Tibial nerve (tissue), 4 donors: ENCODE results near the gene DEFB114. TPM values are rescaled to one million over a fixed set of nuclear protein-coding genes. Genes with fewer than 3 reads are reported as not detected.

Source experiments
- DNase-seq, 2 donors: peaks; one replicate each; pipeline ENCODE4 v3.0.0-alpha.2; 2019; ENCODE audit warnings: low spot score in 2 of 2
- H3K27ac ChIP-seq, 4 donors: fragments of 200-600 bp; sonication (generic) in 3 of 4; one replicate each; pipeline ENCODE4 v1.5.1; 2017 to 2019; ENCODE audit warnings: mild to moderate bottlenecking in 1 of 4
- H3K27me3 ChIP-seq, 2 donors: fragments of 200-600 bp; sonication (generic) in 1 of 2; one replicate each; pipeline versions ENCODE4 v1.5.1 to v1.6.0; 2017 to 2019
- H3K36me3 ChIP-seq, 3 donors: fragments of 200-600 bp; sonication (generic); one replicate each; pipeline ENCODE4 v1.5.1; 2018 to 2019
- H3K4me1 ChIP-seq, 4 donors: fragments of 200-600 bp; sonication (generic) in 3 of 4; one replicate each; pipeline ENCODE4 v1.5.1; 2017 to 2019
- H3K4me3 ChIP-seq, 4 donors: fragments of 200-600 bp; sonication (generic) in 3 of 4; one replicate each; pipeline ENCODE4 v1.5.1; 2017 to 2019; ENCODE audit warnings: mild to moderate bottlenecking in 1 of 4, moderate library complexity in 1 of 4
- H3K9me3 ChIP-seq, 4 donors: fragments of 200-600 bp; sonication (generic) in 3 of 4; one replicate each; pipeline ENCODE4 v1.5.1; 2017 to 2019
- CTCF ChIP-seq, 5 experiments: fragments of 200-600 bp in 3 of 5; fragments of 450-650 bp in 2 of 5; sonication (generic) in 3 of 5; IDR thresholded peaks; one replicate each; pipeline ENCODE4 v1.5.1; 2016 to 2019; ENCODE audit warnings: antibody characterized with exemption in 5 of 5, mild to moderate bottlenecking in 3 of 5, moderate library complexity in 2 of 5
- EP300 ChIP-seq, 2 donors: sonication (generic); formaldehyde crosslinking; IDR thresholded peaks; one replicate each; pipeline ENCODE4 v1.6.1; 2017; ENCODE audit warnings: antibody characterized with exemption in 2 of 2, mild to moderate bottlenecking in 1 of 2
- POLR2A ChIP-seq, 2 donors: fragments of 450-650 bp; IDR thresholded peaks; one replicate each; pipeline ENCODE4 v1.6.1; 2017; ENCODE audit warnings: antibody characterized with exemption in 2 of 2, mild to moderate bottlenecking in 2 of 2, moderate library complexity in 2 of 2
- WGBS, 2 donors: methylation state at CpG; one replicate each; pipeline ENCODE4 v1.1.5; 2018; 5-methylcytosine and 5-hydroxymethylcytosine counted together
- total RNA-seq, 4 donors: library from RNA; depleted of rRNA; stranded (reverse); fragments of >200 nt; gene quantifications; one replicate each; pipeline ENCODE4 v1.1.0, GENCODE V29; 2016

Gene DEFB114
- total RNA-seq, 4 donors from 2014 or later: not detected

GRCh38 chr6:49969605-49970004 is 5.6 kb upstream of the DEFB114 start, which contains the start of gene DEFB113:
Gene DEFB113 (minus strand): TSS chr6:49969625. CDS start chr6:49969625, 0 bp downstream.
- Histone ChIP-seq H3K27me3 (no peaks in the 10 kb centered on the region), H3K36me3 (no peaks in the 10 kb centered on the region), H3K9me3 (no peaks in the 10 kb centered on the region), H3K4me3 (no peak within 1 kb of the TSS), H3K27ac (no peak within 1 kb of the TSS), H3K4me1 (no peaks in the 10 kb centered on the region)
- TF ChIP-seq EP300 (IDR thresholded peaks at IDR 0.05) (no peak), CTCF (IDR thresholded peaks at IDR 0.05) (no peak), POLR2A (IDR thresholded peaks at IDR 0.05) (no peak)
- DNase-seq: no peak
- 55 to 60% methylated on average over 2 of the region's 2 CpGs for WGBS, 2 donors

DNA sequence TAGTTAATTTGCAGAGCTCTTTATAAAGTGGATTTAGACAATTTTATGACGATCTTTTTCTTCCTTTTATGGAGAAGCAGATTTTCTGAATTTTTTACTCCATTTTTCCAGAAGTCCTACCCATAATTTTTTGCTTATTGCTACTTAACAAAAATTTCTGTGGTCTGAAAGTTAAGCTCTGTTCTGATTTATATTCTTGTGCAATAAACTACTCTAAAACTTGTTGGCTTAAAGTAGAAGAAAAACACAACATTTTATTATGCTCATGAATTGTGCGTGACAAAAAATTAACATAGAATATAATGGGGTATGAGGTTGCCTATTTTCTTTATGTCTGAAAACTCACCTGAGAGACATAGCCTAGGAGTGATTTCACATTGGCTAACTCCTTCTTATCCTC is 2.9 kb upstream of the DEFB114 start:
- no peak overlapping the region for H3K4me3 ChIP-seq
- no peaks in the 10 kb centered on the region for H3K36me3 ChIP-seq
- no peaks in the 10 kb centered on the region for H3K27me3 ChIP-seq
- no peaks in the 10 kb centered on the region for H3K4me1 ChIP-seq
- no peaks in the 10 kb centered on the region for H3K9me3 ChIP-seq
- DNase-seq: no peak
- TF ChIP-seq EP300 (IDR thresholded peaks at IDR 0.05): no peak
- TF ChIP-seq CTCF (IDR thresholded peaks at IDR 0.05): no peak
- no peak for TF ChIP-seq POLR2A (IDR thresholded peaks at IDR 0.05)
- H3K27ac ChIP-seq: no peak overlapping the region
- WGBS, 2 donors: 67 to 68% methylated on average over 2 of the region's 2 CpGs

GRCh38 chr6:49966334-49966733 is 2.4 kb upstream of the DEFB114 start:
- Histone ChIP-seq H3K27me3 (no peaks in the 10 kb centered on the region), H3K9me3 (no peaks in the 10 kb centered on the region), H3K27ac (no peak overlapping the region), H3K4me3 (no peak overlapping the region), H3K36me3 (no peaks in the 10 kb centered on the region), H3K4me1 (no peaks in the 10 kb centered on the region)
- TF ChIP-seq EP300 (IDR thresholded peaks at IDR 0.05): no peak
- no peak for TF ChIP-seq POLR2A (IDR thresholded peaks at IDR 0.05)
- TF ChIP-seq CTCF (IDR thresholded peaks at IDR 0.05): no peak
- WGBS, 2 donors: 20 to 30% methylated on average over 2 of the region's 2 CpGs
- DNase-seq: no peak

GRCh38 chr6:49958180-49958579 is 5.8 kb downstream of the DEFB114 start:
- Histone ChIP-seq H3K27ac (no peak overlapping the region), H3K9me3 (no peaks in the 10 kb centered on the region), H3K36me3 (no peaks in the 10 kb centered on the region), H3K4me3 (no peak overlapping the region), H3K4me1 (no peaks in the 10 kb centered on the region), H3K27me3 (no peaks in the 10 kb centered on the region)
- WGBS, 2 donors: 64 to 91% methylated on average over 1 of the region's 1 CpG
- no peak for DNase-seq
- TF ChIP-seq CTCF (IDR thresholded peaks at IDR 0.05): no peak
- TF ChIP-seq EP300 (IDR thresholded peaks at IDR 0.05): no peak
- TF ChIP-seq POLR2A (IDR thresholded peaks at IDR 0.05): no peak

GRCh38 chr6:49955847-49956246 is 8.1 kb downstream of the DEFB114 start:
- Histone ChIP-seq H3K27ac (no peak overlapping the region), H3K9me3 (no peaks in the 10 kb centered on the region), H3K36me3 (no peaks in the 10 kb centered on the region), H3K4me3 (no peak overlapping the region), H3K27me3 (no peaks in the 10 kb centered on the region), H3K4me1 (no peaks in the 10 kb centered on the region)
- DNase-seq: no peak
- no peak for TF ChIP-seq POLR2A (IDR thresholded peaks at IDR 0.05)
- TF ChIP-seq CTCF (IDR thresholded peaks at IDR 0.05): no peak
- no peak for TF ChIP-seq EP300 (IDR thresholded peaks at IDR 0.05)
